HEK293T (cell line): ENCODE results near the gene USP32.

ENCODE experiments used
- BHLHE40 ChIP-seq: fragments of 450-650 bp; IDR thresholded peaks from 2 replicates; pipeline ENCODE4 v1.6.1; 2016; ENCODE audit warnings: mild to moderate bottlenecking, moderate library complexity, borderline replicate concordance
- CTBP1 ChIP-seq: fragments of 450-650 bp; IDR thresholded peaks from 2 replicates; pipeline ENCODE4 v1.6.1; 2016; ENCODE audit warnings: borderline replicate concordance
- FOXM1 ChIP-seq: fragments of 450-650 bp; IDR thresholded peaks from 2 replicates; pipeline ENCODE4 v1.6.1; 2017; ENCODE audit warnings: mild to moderate bottlenecking, borderline replicate concordance
- SUZ12 ChIP-seq: fragments of 450-650 bp; IDR thresholded peaks from 2 replicates; pipeline ENCODE4 v1.6.1; 2016; ENCODE audit warnings: mild to moderate bottlenecking
- TARDBP ChIP-seq: fragments of 450-650 bp; IDR thresholded peaks from 2 replicates; pipeline ENCODE4 v1.6.1; 2016

- TF ChIP-seq SUZ12 (no peak), BHLHE40 (no peak), TARDBP (no peak), CTBP1 (no peak), FOXM1 (no peak)
Measured at GRCh38 chr17:60169921-60170817, 221.8 kb downstream of the USP32 start.
